PC-3 (cell line): ENCODE data around the gene BCAT1.

Source experiments
- CTCF ChIP-seq: fragments of 300-600 bp; sonication (generic); conservative IDR thresholded peaks from 2 replicates; pipeline ENCODE4 v1.5.1; 2017; ENCODE audit warnings: antibody characterized with exemption, low read depth, mild to moderate bottlenecking, low read length
- EZH2 ChIP-seq: fragments of 300-600 bp; sonication (generic); IDR thresholded peaks from one replicate; pipeline ENCODE4 v1.6.1; 2017; ENCODE audit warnings: antibody characterized with exemption, mild to moderate bottlenecking, low read length; ENCODE audit not compliant: unreplicated experiment
- EZH2phosphoT487 ChIP-seq: fragments of 300-600 bp; sonication (generic); IDR thresholded peaks from 2 replicates; pipeline ENCODE4 v1.6.1; 2018; ENCODE audit warnings: mild to moderate bottlenecking, antibody characterized with exemption, low read length, borderline replicate concordance

GRCh38 chr12:24896171-24896570 lies 52.7 kb downstream of the BCAT1 start:
- no peak for TF ChIP-seq CTCF
- TF ChIP-seq EZH2: no peak
- TF ChIP-seq EZH2phosphoT487: no peak
